ENCODE measurements around the gene POU2F3.

POU2F3 gene

DNA sequence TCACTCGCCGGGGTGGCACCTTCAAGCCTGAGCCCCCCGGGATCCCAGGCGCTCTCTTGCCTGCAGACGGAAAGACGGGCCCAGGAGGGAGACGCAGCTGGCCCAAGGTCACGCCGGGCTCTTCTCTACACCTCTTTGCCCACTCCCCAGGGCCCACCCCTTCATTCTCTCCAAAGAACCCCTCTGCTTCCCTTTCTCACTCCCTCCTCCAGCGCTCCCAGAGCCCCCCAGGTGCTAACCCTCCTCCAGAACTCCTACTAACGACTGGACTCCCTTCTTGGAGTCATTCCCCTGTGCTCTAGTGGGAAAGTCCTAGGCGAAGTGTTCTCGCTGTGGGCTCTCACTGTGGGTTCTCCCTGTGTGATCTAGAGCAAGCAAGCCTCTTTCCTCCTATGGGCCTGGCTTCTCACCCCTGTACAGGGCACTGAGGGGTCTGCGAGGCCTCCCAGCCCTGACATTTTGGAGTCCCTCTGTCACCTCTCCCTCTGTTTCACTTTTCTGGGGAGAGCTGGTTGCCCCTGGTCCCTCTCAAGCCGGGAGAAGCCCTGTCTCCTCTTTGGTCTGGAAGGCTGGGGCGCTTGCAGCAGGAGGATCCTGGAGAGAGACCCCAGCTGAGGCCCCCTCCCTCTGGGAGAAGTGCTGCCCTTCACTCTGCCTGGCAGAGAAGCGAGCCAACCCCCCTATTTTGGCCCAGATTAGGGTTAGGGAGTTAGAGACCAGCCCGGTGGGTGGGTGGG, 28.2 kb upstream of the POU2F3 start:
- no peak for DNase-seq

DNA sequence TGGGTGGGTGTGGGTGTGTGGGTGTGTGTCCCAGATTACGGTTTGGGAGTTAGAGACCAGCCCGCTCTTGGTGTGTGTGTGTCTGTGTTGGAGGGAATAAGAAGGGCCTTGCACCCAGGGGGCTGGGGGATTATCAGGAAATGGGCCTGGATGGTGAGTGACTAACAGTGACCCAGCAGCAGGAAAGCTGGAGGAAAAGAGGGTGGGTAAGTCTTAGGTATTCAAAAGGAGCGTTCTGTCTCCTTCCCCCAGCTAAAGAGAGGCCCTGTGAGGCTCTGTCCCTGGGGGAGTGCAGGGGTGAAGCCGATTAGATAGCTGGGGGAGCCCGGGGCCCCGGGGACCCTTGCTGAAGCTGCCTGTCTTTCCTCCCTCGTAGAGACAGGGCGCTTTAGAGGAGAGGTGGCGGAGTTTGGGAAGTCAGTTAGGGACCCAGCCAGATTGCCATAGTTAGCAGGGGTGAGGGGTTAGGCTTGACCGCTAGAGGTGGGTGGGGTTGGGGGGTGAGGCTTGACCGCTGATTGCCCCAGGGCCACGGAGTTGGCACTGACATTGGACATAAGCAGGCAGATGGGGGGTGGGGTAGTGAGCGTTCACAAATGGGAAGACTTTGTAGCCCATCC, 27.6 kb upstream of the POU2F3 start:
- DNase-seq: no peak

DNA sequence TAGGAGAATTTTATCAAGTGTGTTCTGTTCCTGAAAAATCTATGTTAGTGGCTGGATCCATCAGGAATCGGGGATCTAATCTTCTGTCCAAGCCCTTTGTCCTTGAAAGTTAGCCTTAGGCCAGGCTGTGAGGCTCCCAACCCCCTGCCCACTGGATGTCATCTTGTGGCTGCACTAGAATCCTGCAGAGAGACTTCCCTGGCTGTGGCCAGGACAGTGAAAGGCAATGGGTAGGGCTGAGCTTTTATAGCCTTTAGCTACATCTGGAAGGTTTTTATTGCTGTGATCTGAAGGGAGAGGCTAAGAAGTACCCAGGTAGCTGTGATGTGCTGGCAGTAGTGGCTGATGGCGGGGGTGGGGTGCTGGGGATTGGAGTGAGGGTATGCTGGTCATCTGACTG, 27.0 kb upstream of the POU2F3 start:
- no peak for DNase-seq

DNA sequence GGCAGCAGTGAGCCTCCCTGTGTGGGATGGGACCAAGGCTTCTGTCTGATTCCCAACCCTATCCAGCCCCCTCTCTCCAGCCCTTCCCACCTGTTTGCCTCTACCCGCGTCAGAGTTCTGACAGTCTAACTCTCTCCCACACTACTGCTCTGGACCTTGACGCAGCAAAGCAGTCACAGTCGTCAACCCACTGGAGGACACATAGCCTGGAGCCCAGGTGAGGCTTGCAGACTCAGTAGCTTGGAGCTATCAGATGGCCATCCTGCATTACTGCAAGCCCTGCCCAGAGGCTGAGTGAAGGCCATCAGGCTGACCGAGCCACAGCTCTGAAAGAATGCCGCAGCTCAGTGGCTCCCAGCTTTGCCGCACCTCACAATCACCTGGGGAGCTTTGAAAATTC, 25.4 kb upstream of the POU2F3 start:
- no peak for DNase-seq

DNA sequence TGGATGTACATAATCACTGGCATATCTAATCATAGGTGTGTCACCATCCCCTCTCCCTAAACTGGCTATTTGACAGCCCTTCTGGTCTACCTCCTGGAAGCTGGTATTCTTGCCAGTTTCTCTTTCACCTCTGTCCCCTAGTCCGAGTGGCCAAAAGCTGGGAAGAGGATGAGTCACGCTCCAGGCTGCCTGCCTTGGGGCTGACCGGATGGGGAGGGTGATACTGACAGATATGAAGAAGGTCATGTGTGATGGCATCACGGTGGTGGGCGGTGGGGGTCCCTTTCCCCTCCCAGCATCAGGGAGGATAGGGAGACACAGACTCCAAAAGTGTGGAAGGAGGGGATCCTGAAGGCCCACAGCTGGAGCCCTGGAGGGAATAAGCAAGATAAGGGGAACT, 24.3 kb upstream of the POU2F3 start:
- DNase-seq: no peak

DNA sequence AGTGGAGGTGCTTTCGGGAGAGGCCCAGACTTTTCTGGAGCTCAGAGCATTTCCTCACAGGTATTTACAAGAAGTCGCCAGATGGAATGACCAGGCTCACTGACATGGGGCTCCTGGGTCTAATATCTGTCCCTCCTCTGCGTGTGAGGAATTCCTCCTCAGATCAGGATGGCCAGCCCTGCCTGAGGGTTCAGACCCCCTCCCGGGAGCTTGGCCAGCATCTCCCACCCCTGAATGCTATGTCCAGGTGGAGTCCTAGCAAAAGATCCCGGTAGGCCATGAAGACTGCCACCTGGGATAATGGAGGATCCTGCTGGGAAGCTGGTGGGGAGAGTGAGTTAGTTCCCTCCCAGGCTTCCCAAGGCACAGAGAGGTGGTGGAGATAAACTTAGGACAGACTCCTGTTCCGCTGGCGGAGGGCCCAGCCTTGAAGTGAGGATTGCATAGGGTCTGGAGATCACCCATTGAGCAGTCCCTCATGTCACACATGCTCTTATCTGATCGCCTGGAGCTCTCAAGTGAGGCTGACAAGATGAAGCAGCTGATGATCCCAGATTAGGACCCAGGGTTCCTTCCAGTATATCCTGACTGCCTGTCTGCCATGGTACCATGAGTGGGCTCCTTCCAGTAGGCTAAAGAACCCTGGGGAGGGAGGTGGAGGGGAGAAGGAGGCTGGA, 23.4 kb upstream of the POU2F3 start:
- no peak for DNase-seq

DNA sequence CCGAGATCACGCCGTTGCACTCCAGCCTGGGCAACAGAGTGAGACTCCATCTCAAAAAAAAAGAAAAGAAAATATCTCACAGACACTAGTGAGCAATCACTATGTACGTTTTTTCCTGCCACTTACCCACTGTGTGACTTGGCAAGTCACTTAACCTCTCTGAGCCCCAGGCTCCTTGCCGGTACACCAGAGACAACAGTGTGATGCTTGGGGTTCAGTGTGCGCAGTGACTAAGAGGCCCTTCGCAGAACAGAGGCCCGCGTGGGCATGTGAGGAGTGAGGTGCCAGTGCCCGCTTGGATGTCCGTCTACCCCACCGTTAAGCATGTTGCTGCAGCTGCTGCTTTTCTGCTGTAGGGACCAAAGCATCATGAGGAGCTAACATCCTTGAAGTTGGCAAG, 22.4 kb upstream of the POU2F3 start:
- DNase-seq: no peak

DNA sequence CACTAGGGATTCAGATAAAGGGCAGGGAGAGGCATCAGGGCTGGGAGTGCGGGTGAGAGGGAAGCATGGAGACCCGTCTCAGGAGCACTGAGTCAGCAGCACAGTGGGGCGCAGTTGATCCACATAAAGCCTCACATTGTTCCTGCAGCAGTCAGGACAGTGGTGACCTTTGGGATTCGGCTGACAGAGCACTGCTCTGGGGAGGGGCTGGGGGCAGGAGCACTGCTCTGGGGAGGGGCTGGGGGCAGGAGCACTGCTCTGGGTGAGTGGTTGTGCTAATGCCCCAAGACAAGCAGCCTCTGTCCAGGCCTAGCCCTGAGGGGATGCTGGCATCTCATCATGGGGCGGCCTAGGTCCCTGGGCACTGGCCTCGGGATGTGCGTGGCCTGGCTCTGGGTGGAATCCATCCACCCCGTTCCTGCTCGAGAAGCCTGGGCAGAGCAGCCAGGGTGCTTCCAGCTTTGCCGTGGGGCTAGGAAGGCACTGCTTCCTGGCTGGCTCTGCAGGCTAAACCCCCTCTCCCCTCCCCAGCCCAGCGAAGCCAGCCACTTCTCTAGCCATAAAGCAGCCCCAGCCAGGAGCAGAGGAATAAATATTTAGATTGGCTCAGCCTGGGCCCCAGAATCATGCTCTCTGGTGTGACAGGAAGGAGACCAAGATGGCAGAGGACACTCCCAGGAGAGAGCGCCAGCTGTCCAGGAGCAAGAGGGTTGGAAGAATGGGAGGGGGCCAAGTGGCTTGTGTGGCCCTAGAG, 21.8 kb upstream of the POU2F3 start:
- DNase-seq: no peak

DNA sequence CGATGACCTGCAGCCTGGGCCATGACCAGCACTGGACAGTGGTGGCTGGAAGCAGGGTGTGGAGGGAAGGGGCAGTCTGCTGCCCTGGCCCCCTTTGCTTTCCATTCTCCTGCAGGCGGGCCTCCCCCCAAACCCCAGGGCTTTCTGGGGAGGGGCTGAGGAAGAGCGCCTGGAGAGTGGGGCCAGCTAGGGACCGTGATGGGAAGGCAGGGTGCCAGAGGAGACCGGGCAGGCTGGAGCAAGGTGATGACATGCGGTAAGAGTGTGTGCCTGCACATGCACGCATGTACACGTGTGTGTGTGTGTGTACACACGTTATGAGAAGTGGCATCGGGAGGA, 21.3 kb upstream of the POU2F3 start:
- DNase-seq: no peak

DNA sequence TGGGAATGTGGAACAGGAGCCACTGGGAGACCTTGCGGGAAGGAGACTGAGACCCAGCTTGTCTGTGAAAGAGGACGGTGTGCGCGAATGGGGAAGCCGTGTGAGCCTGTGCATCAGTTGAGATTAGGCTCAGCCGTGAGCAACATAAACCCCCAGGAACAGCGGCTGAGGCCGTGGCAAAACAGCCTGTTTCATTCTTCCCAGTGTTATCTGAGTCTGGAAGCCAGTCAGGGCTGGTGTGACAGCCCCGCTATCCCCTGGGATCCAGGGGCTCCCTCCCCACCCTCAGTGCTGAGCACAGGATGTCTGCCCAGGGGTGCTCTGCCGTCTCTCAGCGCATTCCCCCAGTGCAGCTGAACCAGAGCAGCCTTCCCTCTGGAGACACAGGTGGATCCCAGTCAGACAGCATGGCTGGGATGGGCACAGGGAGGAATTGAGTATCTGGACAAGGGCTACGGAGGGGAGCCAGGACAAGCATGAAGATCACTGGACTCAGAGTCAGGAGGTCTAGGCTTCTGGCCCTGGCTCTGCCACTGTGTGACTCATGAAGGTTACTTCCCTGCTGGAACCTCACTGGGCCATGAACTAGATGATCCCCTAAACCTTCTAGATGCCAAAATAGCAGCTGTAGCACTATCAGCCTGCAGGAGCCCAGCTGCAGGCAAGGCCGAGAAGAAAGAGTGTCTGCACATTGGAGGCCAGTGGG, 20.6 kb upstream of the POU2F3 start:
- no peak for DNase-seq

DNA sequence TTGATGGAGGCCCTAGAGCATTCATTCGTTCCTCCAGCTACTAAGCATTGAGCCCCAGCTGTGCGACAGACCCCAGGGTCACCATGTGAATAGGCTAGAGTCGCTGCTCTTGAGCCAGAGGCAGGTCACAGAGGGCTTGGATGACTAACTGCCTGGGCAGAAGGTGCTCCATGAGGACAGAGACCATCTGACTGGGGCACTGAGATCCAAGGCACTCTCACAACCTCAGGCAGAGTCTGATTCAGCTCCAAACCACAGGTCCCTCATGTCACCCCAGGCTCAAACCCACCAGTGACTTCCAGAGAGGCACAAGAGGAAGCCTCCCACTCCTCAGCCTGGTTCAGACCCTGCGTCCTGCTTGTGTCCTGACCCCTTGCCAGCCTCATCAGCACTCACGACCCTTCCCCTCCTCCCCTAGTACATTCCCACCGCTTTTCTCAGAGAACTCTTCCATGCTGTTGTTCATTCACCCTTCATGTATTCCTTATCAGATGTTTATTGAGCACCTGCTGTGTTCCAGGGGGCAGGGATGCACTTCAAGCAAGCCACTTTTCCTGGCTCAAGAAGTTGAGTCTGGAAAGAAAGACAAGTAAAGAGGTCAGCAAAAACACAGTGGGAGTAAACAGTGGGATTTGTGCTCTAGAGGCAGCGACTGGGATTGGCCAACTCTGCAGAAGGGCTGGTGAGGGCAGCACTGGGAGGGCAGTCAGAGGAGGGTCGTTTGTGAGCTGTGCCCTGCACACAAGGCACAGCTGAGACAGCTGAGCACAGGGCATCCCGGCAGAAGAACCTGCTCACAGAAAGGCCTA, 19.8 kb upstream of the POU2F3 start:
- DNase-seq: no peak

DNA sequence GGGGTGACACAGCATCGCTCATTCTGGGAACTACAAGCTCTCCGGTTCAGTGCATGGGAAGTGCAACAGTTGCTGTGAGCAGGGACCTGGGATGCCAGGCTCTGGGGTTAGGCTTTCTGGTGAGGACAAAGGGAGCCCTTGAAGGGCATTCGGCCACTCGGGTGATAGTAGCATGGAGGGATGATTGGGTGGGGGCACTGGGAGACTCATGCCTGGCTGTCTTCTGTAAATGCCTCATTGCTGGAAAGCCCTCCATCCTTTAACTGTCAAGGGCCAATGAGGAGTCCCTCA, 19.2 kb upstream of the POU2F3 start:
- DNase-seq: no peak

DNA sequence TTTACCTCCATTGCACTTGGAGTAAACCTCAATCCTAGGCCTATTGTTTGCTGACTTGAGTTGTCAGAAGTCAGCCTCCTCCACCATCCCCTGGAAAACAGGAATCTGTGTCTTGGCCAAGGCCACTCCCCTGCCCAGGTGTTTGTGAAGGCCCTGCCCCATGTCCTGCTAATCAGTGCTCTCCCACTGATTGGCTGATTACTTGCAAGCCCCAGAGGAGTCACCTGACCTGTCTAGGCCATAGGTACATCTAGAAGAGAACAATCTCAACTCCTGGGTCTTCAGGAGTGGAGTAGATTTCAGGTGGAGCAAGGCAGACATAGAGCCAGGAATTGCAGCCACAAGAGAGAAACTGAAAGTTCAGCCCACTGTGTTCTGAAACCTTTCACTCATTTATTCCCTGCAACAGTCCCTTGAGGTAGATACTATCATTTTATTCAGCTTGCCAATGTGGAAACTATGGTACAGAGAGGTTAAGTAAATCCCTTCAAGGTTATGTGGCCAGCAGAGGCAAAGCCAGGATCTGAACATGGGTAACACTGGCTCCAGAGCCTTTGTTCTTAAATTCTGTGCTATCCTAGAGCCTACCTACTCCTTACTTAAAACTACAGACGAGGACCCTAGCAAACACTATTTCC, 18.7 kb upstream of the POU2F3 start:
- DNase-seq: no peak

DNA sequence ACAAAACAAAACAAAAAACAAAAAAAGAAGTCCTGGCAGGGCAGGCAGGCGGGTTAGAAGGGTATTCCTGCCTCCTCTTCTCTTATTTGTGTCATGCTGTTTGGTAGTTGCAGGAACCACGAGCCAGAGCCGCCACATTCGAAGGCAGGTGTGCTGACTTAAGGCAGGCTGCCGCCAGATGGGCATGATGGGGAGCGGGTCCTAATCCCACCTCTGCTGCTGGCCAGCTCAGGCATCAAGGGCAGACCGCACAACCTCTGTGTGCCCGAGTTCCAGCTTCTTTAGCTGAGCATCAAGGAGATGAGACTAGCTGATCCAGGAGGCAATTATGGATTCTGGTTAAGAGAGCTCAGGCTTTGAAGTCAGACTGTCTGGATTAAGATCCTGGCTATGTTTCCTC, 17.0 kb upstream of the POU2F3 start:
- DNase-seq: no peak

DNA sequence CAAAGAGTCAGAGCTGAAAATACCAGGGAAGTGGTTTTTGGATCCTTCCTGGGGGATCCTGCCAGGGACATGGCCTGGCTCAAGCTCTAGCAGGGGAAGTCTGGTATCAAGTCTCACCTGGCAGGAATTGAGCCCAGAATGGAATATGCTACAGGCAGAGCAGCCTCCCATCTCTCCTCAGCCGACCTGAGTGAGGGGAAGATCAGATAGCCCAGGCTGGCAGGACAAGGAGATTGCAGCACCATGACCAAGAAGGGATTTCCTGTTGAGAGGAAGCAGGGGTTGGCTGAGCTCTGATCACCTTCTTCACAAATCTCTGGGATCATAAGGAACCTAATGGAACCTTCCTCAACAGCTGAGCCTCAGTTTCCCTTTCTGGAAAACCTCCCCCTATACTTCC, 16.1 kb upstream of the POU2F3 start:
- no peak for DNase-seq

DNA sequence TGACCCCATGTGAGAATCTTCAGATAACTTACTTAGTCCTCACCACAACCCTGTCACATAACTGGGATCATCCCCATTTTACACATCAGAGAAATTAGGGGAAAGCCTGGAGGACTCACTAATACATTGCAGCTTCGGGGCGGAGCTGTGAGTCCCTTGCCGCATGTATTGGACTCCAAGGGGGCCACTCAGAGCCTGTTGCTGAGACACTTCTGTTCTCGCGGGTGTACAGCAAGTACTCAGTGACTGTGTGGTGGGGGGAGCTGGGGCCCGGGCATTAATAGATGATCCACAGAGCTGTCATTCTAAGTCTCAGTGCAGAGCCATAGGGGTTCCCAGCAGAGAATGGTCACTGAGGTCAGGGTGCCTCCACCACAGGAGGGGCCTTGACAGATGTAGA, 15.6 kb upstream of the POU2F3 start:
- no peak for DNase-seq

DNA sequence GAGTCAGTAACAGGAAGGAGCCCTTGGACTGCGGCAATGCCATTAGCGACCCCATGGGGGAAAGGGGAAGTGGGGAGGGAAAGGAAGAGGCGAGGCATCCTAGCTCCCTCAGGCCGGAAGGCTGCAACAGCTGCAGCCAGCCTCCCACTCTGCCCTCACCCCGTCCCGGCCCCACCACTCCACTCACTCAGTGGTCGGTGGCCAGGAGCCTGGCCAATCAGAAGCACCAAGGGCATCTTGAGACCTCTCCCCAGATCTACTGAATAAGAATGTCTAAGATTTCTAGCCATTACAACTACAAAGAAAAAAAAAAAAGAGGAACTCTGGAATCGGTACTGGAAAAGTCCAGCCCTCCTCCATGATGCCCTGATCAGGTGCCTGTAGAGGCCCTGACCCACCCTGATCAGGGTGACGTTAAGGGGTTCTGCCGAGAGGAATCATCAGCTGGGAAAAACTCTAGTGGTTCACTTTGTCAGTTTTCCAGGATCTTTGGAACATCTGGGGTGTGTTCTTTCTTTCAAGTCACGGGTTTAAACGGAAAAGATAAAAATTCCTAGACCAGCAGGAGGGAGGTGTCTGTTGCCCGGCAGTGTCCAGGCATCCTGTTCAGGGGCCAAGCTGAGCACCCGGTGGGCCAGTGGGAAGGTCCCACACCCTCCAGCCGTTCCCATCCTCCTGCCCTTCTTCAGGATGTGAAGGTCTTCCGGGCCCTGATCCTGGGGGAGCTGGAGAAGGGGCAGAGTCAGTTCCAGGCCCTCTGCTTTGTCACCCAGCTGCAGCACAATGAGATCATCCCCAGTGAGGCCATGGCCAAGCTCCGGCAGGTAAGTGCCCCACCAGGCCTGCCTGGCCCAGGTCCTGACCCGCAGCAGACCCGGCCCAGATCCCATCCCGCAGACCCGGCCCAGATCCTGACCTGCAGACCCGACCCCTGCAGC, 14.7 kb upstream of the POU2F3 start:
- DNase-seq: no peak

DNA sequence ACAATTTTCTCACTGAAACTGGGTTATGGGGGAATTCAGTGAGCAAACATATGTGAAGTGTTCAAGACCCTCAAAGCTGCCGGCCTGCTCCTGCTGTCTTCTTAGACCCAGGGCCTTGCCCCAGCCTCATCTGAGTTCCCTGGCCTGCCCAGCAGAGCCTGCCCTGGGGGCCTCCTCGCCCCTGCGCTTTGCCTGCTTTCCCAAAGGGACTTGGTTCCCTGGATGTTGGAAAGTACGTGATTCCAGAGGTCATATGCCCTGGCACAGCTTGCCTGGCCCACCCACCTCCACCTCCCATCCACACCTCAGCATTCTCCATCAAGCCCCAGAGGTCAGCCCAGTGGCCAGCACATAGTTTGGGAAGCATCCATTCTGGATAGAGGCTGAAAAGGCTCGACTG, 13.7 kb upstream of the POU2F3 start:
- no peak for DNase-seq

DNA sequence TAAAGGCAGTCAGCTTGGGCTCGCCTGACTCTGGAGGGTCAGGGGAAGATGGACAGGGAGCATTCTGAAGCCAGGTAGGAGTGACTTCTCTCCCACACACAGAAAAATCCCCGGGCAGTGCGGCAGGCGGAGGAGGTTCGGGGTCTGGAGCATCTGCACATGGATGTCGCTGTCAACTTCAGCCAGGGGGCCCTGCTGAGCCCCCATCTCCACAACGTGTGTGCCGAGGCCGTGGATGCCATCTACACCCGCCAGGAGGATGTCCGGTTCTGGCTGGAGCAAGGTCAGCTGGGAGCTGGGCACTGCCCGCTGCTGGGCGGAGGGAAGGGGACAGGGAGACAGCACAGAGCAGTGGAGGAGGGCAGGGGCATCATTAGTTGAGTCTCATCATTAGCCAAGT, 13.2 kb upstream of the POU2F3 start:
- DNase-seq: no peak

DNA sequence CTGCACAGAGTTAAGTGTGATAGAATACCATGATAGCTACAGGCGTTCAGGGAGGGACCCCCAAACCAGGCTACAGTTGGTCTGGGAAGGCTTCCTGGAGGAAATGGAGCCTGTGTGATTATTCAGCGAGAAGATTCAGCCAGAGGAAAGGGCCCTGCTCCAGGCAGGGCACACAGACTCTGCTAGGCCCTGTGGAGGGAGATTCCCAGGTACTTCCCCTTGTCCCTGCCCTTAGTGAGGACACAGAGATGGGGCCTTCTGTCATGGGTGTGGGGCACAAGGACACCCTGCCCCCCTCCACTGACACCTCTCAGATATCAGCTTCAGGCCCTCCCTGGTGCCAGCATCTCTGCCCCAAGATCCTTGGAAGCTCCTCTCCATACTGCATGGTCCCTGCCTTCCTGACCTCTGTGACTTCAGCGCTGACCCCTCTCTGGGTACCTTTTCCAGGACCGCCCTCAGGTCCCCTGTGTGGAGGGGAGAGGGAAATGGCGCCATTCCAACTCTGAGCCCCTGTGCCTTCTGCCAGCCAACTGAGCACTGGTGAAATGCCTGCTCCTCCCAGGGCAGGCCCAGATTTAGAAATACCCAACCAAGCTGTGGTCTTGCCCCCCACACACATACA, 12.6 kb upstream of the POU2F3 start:
- no peak for DNase-seq

Data from NCI-H345 (cell line).